ENCODE measurements around the gene PPP3CA.

Gene PPP3CA

GRCh38 chr4:101145021-101145420 lies 202.3 kb downstream of the PPP3CA start:
- no peak for DNase-seq (ENCODE audit: extremely low read depth, low read depth)
- no peak overlapping the region for H3K4me3 ChIP-seq (replicated peaks; ENCODE audit: low read depth, low read length)
- no peak for TF ChIP-seq CTCF (IDR thresholded peaks at IDR 0.05; ENCODE audit: low read depth, low read length, missing control alignments)

- TF ChIP-seq CTCF (IDR thresholded peaks at IDR 0.05; ENCODE audit: low read depth, low read length, missing control alignments) = no peak
- H3K4me3 ChIP-seq (replicated peaks; ENCODE audit: low read depth, low read length) = no peak overlapping the region
- DNase-seq (ENCODE audit: extremely low read depth, low read depth) = no peak
Measured at GRCh38 chr4:101142259-101142658, 205.1 kb downstream of the PPP3CA start.

GRCh38 chr4:101141855-101142254 lies 205.5 kb downstream of the PPP3CA start:
- no peak overlapping the region for H3K4me3 ChIP-seq (replicated peaks; ENCODE audit: low read depth, low read length)
- no peak for TF ChIP-seq CTCF (IDR thresholded peaks at IDR 0.05; ENCODE audit: low read depth, low read length, missing control alignments)
- DNase-seq (ENCODE audit: extremely low read depth, low read depth) = no peak

DNA sequence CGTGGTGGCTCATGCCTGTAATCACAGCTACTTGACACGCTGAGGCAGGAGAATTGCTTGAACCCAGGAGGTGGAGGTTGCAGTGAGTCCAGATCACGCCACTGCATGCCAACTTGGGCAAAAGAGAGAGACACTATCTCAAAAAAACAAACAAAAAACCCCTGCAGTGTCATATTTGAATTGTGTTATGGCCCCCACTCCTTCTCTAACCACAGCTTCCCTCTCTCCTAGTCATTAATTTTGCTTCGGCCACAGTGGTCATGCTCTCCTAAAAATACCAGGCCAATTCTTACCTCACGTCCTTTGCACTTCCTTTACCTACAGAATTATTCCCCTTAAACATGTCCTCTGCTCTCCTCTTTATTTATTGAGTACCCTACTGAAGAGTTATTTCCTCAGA lies 206.1 kb downstream of the PPP3CA start:
- no peak for DNase-seq (ENCODE audit: extremely low read depth, low read depth)
- TF ChIP-seq CTCF (IDR thresholded peaks at IDR 0.05; ENCODE audit: low read depth, low read length, missing control alignments) = no peak
- H3K4me3 ChIP-seq (replicated peaks; ENCODE audit: low read depth, low read length) = no peak overlapping the region

DNA sequence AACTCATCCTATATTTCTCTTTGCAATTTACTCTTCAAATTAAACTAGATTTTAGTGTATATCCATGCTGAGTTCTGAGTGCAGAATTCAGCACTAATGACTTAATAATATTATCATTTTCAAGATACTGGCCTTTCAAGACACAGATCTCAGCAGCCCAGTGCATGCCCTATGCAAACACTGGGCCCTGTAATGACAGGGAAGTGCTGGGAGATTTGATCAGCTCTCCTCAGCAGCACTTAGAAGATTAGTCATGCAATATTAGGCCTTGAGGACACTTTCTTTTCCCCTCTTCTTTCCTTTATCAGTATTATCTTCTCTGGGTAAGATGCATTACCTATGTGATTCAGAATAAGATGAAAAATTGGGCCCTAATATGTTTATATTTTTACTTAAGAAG lies 207.1 kb downstream of the PPP3CA start:
- no peak for DNase-seq (ENCODE audit: extremely low read depth, low read depth)
- no peak for TF ChIP-seq CTCF (IDR thresholded peaks at IDR 0.05; ENCODE audit: low read depth, low read length, missing control alignments)

GRCh38 chr4:101136373-101137370 lies 210.7 kb downstream of the PPP3CA start:
- no peak for DNase-seq (ENCODE audit: extremely low read depth, low read depth)
- TF ChIP-seq CTCF (IDR thresholded peaks at IDR 0.05; ENCODE audit: low read depth, low read length, missing control alignments) = no peak

More for the DNA sequence above, 207.1 kb downstream of the PPP3CA start:
- no peak overlapping the region for H3K4me3 ChIP-seq (replicated peaks; ENCODE audit: low read depth, low read length)

More at GRCh38 chr4:101136373-101137370, 210.7 kb downstream of the PPP3CA start:
- H3K4me3 ChIP-seq (replicated peaks; ENCODE audit: low read depth, low read length) = no peak overlapping the region
